HG03520 (cell line): ENCODE measurements around the gene SELPLG.
"Not testable (repeated sequence)": the region's sequence is repeated elsewhere in the genome, so short reads cannot be mapped to it uniquely, and the experiment has no call there.

ENCODE experiments used
- ATAC-seq: cut with Tn5 transposase; IDR thresholded peaks from one replicate; pipeline ENCODE4 v1.9.1; 2021; ENCODE audit warnings: mild to moderate bottlenecking, moderate library complexity; ENCODE audit not compliant: unreplicated experiment

The SELPLG gene

GRCh38 chr12:108633534-108634248, at the start of gene SELPLG:
TSS of gene SELPLG (minus strand) at chr12:108633894. CDS start at chr12:108624307, 9,587 bp downstream.
- ATAC-seq: peak; percentile 52

- ATAC-seq: no peak
Observed at GRCh38 chr12:108681317-108681716, 47.6 kb upstream of the SELPLG start.

GRCh38 chr12:108679106-108679681, 45.5 kb upstream of the SELPLG start:
- ATAC-seq: no peak

- no peak for ATAC-seq
Observed at GRCh38 chr12:108678104-108678730, 44.5 kb upstream of the SELPLG start.

GRCh38 chr12:108677381-108677780, 43.7 kb upstream of the SELPLG start:
- ATAC-seq: no peak

GRCh38 chr12:108676707-108677106, 43.0 kb upstream of the SELPLG start:
- ATAC-seq: no peak

GRCh38 chr12:108675792-108676191, 42.1 kb upstream of the SELPLG start:
- ATAC-seq: no peak

GRCh38 chr12:108672054-108672453, 38.4 kb upstream of the SELPLG start:
- no peak for ATAC-seq

- no peak for ATAC-seq
Observed at GRCh38 chr12:108671110-108671509, 37.4 kb upstream of the SELPLG start.

- ATAC-seq: no peak
Observed at GRCh38 chr12:108670066-108670631, 36.5 kb upstream of the SELPLG start.

GRCh38 chr12:108668542-108668941, 34.8 kb upstream of the SELPLG start:
- no peak for ATAC-seq

GRCh38 chr12:108668063-108668462, 34.4 kb upstream of the SELPLG start:
- ATAC-seq: no peak

GRCh38 chr12:108667349-108667748, 33.7 kb upstream of the SELPLG start:
- ATAC-seq: no peak

- no peak for ATAC-seq
Observed at GRCh38 chr12:108666401-108666881, 32.7 kb upstream of the SELPLG start.

GRCh38 chr12:108665608-108666202, 32.0 kb upstream of the SELPLG start:
- no peak for ATAC-seq

GRCh38 chr12:108664338-108665258, 30.9 kb upstream of the SELPLG start:
- peak; percentile 77 for ATAC-seq

- no peak for ATAC-seq
Observed at GRCh38 chr12:108663324-108664015, 29.8 kb upstream of the SELPLG start.

- not testable (repeated sequence) for ATAC-seq
Observed at GRCh38 chr12:108658115-108658514, 24.4 kb upstream of the SELPLG start.

- ATAC-seq: no peak
Observed at GRCh38 chr12:108657130-108657745, 23.5 kb upstream of the SELPLG start.
